ENCODE results near the gene ADARB1. TPM values are rescaled to one million over a fixed set of nuclear protein-coding genes. Genes with fewer than 3 reads are reported as not detected.

The ADARB1 gene
- total RNA-seq, 1 experiment from 2014 or later: 15.8 TPM

DNA sequence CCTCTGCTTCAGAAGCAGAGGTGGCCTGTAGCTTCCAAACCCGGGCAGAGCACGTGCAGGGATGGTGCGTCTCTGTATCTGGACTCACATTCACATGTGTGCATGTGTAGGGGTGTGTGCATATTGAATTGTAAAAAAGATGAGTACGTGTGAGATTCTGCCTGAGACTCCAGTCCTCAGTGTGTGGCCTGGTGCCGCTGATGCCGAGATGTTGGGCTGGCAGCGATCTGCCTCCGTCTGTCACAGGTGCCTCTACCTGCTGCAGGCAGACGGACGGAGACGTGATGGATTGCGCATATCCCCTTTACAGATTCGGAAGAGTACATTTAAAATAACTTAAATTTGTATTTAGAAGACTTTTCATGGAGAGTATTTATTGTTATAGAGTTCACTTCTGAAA lies 53.6 kb downstream of the ADARB1 start:
- Histone ChIP-seq H2BK20ac (ENCODE audit: low read depth, low read length, poor library complexity, severe bottlenecking) (no peak overlapping the region), H2BK5ac (ENCODE audit: insufficient read length, low read length) (no peak overlapping the region), H2AK5ac (ENCODE audit: insufficient read length, low read length) (no peak overlapping the region), H4K5ac (ENCODE audit: insufficient read length, low read depth, low read length) (no peak overlapping the region), H4K8ac (replicated peaks; ENCODE audit: insufficient read length, low read depth, low read length) (no peak overlapping the region), H3K56ac (ENCODE audit: insufficient read length, low read depth, low read length) (no peak overlapping the region), H3K9me3 (ENCODE audit: control insufficient read depth, low read depth, low read length) (no peaks in the 10 kb centered on the region), H2BK15ac (ENCODE audit: low read depth, low read length) (no peak overlapping the region), H2BK12ac (ENCODE audit: insufficient read length, low read depth, low read length) (no peak overlapping the region), H3K23ac (ENCODE audit: insufficient read length, low read depth, low read length) (no peak overlapping the region), H2AFZ (ENCODE audit: low read length) (no peak overlapping the region), H3K23me2 (ENCODE audit: insufficient read length, low read depth, low read length, poor library complexity, severe bottlenecking) (no peaks in the 10 kb centered on the region), H3T11ph (ENCODE audit: low read length) (no peak overlapping the region), H3K4me2 (ENCODE audit: insufficient read depth, insufficient read length, low read length) (no peak overlapping the region), H3K27me3 (ENCODE audit: insufficient read depth, low read length) (no peaks in the 10 kb centered on the region), H3K14ac (ENCODE audit: insufficient read depth, low read length) (no peak overlapping the region), H3K9ac (ENCODE audit: extremely low read depth, insufficient read length, low read length) (no peak overlapping the region), H3K18ac (ENCODE audit: insufficient read length, low read depth, low read length) (no peak overlapping the region), H3K27ac (ENCODE audit: insufficient read length, low read depth, low read length) (no peak overlapping the region), H2BK120ac (ENCODE audit: low read depth, low read length, poor library complexity, severe bottlenecking) (no peak overlapping the region), H4K91ac (ENCODE audit: insufficient read length, low read depth, low read length) (no peak overlapping the region), H3K4ac (ENCODE audit: low read depth, low read length) (no peak overlapping the region), H3K4me1 (ENCODE audit: insufficient read depth, low read length) (no peaks in the 10 kb centered on the region), H3K79me1 (ENCODE audit: insufficient read depth, low read depth, low read length, poor library complexity, severe bottlenecking) (no peaks in the 10 kb centered on the region), H3K79me2 (ENCODE audit: insufficient read depth, low read length) (no peaks in the 10 kb centered on the region), H4K20me1 (ENCODE audit: control insufficient read depth, insufficient read depth, insufficient read length) (no peaks in the 10 kb centered on the region)
- WGBS (ENCODE audit: extremely low coverage, insufficient read length, low lambda C conversion rate): no CpG with 5 or more reads among the region's 13 CpGs
- no peak overlapping the region for H3K4me3 Mint-ChIP-seq
- peaks cover 0 to 5% of the 10 kb centered on the region in 2 experiments; a peak in 2 of 4 replicates for H3K4me1 Mint-ChIP-seq
- H3K27me3 Mint-ChIP-seq (ENCODE audit: low read depth): no peaks in the 10 kb centered on the region; the same call in 1 of the 2 replicates
- H3K9me3 Mint-ChIP-seq: no peaks in the 10 kb centered on the region
- TF ChIP-seq, protein P1, sequence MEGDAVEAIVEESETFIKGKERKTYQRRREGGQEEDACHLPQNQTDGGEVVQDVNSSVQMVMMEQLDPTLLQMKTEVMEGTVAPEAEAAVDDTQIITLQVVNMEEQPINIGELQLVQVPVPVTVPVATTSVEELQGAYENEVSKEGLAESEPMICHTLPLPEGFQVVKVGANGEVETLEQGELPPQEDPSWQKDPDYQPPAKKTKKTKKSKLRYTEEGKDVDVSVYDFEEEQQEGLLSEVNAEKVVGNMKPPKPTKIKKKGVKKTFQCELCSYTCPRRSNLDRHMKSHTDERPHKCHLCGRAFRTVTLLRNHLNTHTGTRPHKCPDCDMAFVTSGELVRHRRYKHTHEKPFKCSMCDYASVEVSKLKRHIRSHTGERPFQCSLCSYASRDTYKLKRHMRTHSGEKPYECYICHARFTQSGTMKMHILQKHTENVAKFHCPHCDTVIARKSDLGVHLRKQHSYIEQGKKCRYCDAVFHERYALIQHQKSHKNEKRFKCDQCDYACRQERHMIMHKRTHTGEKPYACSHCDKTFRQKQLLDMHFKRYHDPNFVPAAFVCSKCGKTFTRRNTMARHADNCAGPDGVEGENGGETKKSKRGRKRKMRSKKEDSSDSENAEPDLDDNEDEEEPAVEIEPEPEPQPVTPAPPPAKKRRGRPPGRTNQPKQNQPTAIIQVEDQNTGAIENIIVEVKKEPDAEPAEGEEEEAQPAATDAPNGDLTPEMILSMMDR (conservative IDR thresholded peaks at IDR 0.05): no peak
- H3K27ac Mint-ChIP-seq: peak overlapping the region in 1 of 3 experiments; percentile 40; a peak in 1 of 7 replicates
- H3K36me3 Mint-ChIP-seq (ENCODE audit: insufficient read depth in 1 of 3, low read depth in 3 of 3): no peaks in the 10 kb centered on the region
- no peak for DNase-seq
